ENCODE results near the gene PITX2.
"Not testable (repeated sequence)": the region's sequence is repeated elsewhere in the genome, so short reads cannot be mapped to it uniquely, and the experiment has no call there.

Gene PITX2

DNA sequence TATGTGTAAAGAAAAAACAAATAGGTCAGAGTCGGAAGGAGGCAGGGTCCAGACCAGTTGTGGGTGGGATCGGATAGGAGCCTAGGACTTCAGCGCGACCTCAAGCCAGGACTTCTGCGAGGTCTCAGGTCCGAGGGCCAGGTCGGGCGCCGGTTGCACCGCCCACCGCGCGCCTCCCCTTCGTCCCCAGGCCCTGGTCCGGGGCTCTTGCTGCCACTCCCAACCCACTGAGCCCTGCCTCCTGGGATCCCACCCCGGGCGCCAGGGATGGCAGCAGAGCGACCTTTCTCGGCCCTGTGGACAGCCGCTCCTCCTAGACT lies 12.3 kb downstream of the PITX2 start:
- DNase-seq = no peak

DNA sequence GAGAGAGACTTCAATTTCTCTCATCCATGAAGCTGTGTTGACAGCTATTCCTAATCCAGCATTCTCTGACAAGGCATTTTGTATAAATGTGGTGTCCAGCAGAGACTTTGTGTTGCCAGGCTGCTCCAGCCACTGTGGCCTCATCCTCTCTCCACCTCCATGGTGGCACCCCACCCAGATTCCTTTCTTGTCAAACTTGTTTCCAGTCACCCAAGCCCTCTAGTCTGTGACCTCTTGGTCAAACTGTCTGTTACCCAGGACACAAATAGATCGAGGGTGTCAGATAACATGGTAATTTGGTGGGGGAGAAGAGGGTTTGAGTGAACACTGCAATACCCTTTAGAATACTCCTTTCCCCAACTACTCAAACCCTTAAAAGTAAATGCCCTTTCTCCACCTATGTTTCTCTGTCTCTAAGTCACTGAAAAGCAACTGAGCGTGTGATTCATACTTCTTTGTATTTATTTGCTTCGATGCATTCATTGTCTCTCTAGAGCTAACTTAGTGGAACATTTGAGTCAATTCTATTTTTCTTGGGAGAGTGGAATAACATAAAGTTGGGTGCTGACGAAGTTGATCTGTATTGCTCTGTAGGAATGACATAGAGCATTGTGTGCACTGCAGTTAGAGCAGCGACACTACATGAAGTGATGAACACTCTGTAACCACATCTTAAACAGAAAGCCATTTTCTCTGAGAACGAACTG lies 13.7 kb downstream of the PITX2 start:
- no peak for DNase-seq

DNA sequence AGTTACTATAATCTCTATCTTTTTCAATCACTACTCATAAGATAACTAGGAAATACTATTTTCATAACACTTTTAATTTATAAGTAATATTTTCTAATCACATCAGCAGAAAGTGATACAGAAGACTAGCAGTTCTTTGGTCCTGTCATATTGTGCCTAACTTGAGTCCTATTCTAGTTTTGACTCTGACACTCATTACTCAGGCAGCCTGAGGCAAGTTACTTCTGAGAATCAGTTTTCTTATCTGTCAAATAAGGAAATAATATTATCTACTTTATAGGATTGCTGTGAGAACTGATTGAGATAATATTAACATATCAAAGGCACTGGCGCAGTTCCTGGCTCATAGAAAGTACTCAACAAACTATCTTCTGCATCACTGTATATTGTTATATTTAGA lies 17.8 kb downstream of the PITX2 start:
- DNase-seq = no peak

DNA sequence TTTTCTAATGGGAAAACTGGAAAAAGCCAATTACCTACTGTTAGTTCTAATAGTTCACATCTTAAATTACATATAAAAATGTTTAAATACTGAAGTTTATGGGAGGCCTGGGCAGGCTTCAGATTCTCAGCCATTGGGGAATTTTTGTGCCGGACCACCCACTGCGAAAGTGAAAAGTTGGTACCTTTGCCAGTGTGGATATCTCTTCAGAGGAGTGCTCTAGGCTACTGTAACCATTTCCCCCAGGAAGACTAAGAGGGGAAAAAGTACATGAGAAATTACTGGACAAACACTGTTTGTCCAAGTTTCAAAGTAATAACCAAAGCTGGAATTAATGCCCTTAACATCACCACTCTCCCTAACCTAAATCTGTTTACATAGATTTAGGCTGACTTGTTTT lies 20.8 kb downstream of the PITX2 start:
- no peak for DNase-seq

DNA sequence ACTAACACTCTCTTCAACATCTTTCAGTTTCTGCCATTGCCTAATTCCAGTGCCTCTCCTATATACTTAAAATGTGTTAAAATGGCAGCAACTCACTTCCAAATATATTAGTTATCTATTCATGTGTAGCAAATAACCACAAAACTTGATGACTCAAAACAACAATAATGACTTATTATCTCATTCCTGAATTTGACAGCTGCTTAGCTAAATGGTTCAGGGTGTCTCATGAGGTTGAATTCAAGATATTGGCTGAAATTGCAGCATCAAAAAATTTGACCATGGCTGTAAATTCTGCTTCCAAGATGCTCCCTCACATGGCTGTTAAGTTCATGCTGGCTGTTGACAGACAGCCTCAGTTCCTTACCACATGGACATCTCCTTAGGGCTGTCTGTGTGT lies 25.3 kb downstream of the PITX2 start:
- no peak for DNase-seq

DNA sequence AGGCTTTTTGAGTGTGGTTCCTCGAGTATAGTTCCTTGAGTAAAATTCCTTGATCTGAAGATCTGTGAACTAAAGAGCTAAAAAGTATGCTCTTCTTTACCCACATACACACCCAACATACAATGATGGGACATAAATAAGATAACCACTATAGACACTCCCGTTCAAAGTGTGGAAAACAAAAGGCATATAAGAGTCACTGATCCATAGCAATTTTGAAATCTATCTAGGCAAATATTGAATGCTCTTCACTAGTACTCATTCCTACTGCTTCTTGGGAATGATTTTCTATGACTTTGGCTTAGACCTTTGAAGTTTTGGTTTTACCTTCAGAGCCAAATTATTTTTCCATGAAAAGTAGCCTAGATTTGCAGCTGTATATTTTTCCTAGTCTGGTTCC lies 26.4 kb downstream of the PITX2 start:
- no peak for DNase-seq

DNA sequence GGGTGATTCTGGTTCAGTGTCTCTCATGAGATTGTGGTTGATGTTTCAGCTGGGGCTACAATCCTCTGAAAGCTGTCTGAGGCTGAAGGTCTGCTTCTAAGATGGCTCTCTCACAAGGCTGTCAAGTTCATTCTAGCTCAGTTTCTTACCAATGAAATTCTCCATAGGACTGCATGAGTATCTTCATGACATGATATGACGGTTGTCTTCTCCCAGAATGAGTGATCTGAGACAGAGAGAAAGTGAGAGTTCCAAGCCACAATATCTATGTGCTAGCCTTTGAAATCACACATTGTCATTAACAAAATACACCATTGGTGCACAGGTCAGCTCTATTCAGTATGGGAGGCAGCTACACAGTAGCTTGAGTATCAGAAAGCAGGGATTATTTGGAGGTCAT lies 27.3 kb downstream of the PITX2 start:
- DNase-seq = no peak

DNA sequence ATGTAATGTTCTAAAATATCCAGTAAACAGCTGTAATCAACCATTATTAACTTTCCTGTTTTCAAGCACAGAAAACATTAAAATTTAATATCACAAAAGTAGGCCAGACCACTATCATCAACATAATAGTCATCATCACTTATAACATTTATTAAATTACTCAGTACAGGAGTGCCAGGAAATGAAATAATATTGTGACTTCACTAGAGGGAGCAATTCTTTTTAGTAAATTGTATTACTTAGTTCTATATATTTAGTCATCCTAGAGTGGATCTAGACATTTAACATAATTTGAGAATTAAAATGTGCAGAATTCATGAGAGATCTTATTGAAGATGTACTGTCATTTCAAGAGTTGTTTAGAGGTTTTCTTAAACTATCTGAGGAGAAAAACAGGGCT lies 33.6 kb downstream of the PITX2 start:
- DNase-seq = no peak

DNA sequence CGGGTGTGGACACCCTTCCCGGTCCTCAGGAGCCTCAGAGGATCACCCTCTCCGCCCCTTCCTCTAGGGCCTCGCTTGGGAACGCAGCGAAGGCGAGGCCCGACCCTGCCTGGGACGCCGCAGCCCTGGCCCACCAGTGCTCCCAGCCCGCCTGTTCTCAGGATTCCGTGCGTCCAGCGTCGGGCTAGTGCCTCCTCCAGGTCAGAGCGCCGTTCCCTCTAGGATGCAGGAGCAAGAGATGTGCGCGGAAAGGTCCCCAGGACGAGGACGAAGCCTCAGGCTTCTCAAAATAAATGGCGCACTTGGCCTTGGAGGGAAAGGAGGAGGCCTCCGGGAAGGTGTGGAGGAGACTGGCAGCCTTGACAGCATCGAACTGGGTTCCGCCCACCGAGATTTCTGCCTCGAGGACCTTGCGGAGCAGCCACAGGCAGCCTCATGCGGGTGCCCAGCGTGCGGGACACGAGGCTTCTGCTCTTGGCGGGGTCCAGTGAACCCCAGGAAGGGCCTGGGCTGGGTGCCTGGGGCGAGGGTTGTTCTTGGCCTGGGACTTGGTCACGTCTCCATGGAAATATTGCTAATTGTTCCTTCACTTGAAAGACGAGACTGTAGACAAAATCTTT lies 35.1 kb downstream of the PITX2 start:
- no peak for DNase-seq

DNA sequence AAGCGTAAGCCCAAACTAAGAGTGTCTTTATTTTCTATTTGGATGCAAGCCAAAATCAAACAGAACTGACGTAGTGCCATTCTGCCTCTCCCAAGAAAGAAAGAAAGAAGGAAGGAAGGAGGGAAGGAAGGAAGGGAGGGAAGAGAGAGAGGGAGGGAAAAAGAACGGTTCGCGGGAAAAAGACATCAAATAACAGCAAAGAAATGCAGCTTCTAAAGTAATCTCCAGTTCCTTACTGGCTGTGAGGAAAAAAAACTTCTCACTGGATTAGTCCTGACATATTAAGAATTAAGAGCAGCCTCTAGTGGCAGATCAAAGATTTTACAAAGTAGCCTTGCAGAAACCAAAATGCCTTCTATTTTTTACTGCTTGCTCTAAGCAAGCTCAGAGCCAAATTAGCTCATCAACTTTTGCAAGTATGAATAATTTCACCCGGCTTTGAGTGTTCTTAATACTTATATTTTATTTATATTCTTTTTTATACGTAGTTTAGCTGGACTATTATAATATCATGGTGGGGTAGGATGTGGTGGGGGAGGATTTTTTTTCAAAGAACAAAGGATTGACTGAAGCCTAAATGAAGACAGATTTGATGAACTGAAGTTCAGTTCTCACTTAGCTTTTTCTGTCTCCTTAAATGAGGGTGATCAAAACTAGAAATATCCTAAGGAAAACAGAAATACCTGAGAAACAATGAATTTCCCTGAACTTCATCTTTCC lies 36.6 kb downstream of the PITX2 start:
- no peak for DNase-seq

DNA sequence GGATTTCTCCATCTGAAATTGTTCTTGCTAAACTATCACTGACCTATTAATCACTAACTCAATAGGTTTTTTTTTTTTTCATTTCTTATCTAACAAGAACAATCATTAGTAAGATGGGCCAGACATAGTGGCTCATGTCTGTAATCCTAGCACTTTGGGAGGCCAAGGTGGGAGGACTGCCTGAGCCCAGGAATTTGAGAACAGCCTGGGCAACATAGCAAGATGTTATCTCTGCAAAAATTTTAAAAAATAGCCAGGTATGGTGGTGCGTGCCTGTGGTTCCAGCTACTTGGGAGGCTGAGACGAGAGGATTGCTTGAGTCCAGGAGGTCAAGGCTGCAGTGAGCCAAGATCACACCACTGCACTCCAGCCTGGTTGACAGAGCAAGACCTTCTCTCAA lies 46.2 kb downstream of the PITX2 start:
- DNase-seq = not testable (repeated sequence)

All from bone marrow (tissue), 2 donors.